HG02884 (cell line): ENCODE measurements around the gene BNIP5.

Experiments used
- ATAC-seq: cut with Tn5 transposase; IDR thresholded peaks from one replicate; pipeline ENCODE4 v1.9.1; 2021; ENCODE audit warnings: mild to moderate bottlenecking, moderate library complexity; ENCODE audit not compliant: unreplicated experiment

Gene BNIP5

GRCh38 chr6:36269834-36270705 lies 66.6 kb downstream of the BNIP5 start, which contains the start of gene PNPLA1:
Gene PNPLA1 (plus strand): TSS chr6:36270060. CDS start chr6:36270460, 400 bp downstream.
- ATAC-seq = no peak

GRCh38 chr6:36268478-36269275 lies 68.0 kb downstream of the BNIP5 start:
- ATAC-seq = no peak

DNA sequence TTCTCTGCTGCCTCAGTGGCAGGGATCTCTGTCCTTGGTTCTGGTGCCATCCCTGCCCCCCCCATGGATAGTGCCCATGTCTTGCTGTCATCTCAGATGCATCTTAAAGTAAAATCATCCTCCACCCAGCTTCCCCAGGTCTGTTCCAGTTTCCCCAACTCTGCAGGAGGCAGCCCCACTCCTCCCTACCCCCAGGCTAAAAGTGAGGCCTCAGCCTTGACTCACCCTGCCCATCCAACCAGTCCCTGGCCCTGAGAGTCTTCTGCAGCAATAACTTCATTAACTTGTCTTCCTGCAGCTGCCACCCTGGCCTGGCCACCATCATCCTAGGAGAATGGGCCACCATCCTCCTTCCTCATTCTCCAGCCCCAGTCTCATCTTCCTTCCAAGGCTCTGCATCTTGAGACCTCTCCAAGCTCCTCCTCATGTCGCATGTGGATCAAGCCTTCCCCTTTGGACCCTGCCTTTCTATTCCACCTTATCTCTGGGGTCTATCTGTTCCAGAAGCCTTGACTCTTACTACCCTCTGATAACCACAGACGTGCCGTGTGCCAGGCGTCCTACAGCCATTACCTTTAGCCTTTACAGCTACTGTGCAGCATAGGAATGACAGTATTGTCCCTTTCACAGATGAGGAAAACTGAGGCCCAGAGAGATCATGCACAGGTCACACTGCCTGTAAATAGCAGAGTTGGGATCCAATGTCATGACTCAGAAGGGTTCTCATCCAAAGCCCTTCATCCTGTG lies 68.8 kb downstream of the BNIP5 start:
- no peak for ATAC-seq

- ATAC-seq = no peak
Measured at GRCh38 chr6:36266913-36267644, 69.6 kb downstream of the BNIP5 start.
